ENCODE measurements around the gene CACYBP.

Gene CACYBP, protein sequence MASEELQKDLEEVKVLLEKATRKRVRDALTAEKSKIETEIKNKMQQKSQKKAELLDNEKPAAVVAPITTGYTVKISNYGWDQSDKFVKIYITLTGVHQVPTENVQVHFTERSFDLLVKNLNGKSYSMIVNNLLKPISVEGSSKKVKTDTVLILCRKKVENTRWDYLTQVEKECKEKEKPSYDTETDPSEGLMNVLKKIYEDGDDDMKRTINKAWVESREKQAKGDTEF

DNA sequence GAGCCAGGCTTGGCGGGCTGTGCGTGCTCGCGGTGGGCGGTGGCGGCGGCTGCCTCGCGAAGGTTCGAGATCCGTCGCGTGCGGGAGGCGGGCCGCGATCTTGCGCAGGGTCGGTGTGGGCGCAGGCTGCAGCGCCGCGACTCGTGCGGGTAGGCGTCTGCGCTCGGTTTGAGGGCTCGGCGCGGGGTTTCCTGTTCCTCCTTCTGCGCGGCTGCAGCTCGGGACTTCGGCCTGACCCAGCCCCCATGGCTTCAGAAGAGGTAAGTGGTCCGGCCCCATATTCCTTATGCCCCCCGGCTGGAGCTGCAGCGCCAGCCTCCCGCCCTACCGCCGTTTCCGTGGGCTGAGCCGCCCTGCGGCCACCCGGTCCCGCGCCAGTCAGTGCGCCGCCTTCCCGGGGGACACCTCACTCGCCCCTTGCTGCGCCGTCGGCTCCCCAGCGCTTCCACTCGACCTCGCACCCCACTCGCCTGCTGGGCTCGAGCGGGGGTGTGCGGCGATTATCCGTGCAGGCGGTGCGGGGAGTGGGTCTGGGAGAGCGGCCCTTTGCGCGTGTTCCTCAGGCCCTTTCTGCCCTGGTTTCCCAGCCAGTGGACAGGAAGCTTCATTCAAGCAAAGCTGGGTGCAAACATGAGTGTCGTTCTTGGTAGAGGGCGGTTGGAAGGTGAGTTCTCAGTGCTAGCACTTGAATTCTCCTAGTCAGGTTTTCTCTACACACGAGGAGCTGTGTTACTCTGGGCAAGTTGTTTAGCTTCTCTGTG, at the start of gene CACYBP:
Gene CACYBP (plus strand): TSS at position 12 of the 761 bp plus-strand sequence. CDS start 234 bp downstream, at position 246.
- DNase-seq (ENCODE audit: low spot score) = peak; percentile 47

DNA sequence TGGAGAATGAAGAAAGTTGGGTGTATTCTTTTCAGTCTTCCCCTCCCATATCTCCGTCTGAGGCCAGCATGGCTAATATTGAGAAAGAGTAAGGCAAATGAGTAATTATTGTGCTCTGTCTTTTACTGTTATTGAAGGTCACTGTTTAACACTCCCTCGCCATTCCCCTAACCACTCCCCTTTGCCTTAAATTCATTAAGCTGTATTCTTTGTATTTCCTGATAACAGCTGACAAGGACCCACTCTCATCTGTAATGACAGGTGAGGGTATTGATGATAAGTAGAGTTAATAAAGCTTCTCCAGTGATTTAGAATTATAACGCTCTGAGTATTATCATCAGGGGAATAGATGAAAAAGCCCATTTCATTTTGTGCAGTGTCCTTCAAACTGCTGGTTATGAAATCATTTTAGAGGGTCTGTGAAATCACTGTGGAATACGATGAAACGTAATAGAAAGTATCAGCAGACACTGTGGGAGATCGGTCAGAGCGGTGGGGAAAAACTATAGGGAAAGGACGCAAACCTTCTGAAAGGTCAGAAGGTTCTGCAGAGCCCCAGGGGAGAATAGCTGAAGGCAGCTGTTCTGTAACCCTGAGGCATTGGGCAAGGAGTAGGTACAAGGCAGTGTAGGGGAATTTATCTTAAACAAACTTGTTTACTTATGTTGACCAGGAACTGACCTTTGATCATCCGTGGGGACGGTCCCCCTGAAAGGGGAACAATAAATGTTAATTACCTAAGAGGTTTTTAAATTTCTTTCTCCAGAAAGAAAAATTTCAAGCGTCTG, 46.3 kb upstream of the CACYBP start:
- DNase-seq (ENCODE audit: low spot score) = no peak

DNA sequence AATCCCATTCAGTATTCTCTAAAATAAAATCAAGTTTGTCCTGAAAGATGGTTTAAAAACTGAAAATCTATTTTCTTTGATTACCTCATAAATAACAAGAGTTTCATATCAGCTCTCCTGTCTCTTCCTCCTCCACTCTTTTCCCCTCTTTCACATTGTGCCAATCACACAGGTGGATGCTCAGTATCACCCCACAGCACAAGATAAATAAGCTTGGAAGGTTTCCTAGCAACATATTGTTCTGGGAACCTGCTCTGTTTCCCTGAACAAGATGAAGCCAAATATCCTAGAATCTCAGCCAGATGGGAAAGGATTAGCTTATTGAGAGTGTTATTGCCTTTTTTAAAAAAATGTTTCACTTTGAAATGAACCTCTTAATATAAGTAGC, 45.7 kb upstream of the CACYBP start:
- DNase-seq (ENCODE audit: low spot score) = no peak

DNA sequence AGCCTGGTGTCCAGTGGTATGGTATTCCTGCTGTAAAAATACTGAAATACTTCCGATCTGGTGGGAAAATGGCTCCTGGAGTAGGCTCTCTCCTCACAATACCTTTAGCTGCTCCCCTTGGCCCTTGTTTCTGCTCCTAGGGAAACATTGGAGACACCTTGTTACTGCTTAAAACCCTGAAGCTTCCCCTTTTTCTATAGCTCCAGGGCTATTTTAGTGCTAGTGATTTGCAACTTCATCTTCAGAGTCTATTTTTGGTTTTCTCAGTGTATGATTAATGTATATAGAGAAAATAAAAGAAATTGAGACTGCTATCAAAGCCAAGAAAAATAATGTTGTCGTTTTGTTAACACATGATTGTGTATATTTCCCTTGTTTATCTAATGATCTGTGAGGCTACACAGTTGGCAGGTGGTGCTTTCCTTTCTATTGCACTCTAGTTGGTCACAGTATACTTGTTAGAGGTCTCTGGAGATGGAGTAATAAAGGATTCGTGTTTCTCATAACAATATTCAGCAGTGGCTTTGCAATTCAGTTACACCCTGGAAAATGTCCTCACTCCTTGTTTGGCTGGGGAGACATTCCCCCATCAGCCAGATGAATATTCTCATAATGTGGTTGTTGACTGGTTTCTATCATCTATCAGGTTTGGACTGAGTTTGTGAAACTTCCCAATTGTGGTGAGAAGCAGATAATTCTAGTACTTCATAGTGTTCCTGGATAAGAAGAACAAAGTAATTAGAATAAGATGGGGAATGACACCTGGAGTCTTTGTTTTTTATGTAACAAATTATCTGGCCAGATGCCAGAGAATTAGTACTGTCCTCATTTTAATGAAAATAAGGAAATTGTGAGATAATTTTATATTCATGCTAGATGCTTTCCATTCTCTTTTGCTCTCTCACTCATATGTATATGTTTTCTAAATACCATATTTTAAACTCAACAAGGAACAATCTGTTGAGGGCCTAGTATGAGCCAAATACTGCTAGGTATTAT, 44.8 kb upstream of the CACYBP start:
- DNase-seq (ENCODE audit: low spot score) = no peak

DNA sequence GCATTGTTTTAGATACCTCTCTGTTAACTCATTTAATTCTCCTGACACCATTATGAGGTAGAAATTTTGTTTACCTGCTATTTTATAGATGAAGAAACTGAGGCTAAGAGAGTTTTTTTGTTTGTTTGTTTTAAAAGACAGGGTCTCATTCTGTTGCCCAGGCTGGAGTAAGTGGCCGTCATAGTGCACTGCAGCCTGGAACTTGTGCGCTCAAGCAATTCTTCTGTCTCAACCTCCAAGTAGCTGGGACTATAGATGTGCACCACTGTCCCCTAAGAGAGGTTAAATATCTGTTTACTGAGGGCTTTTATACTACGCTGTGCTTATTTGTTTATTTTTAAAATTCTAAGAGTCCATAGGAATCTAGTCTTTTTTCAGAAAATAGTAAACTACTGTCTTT, 43.7 kb upstream of the CACYBP start:
- no peak for DNase-seq (ENCODE audit: low spot score)

DNA sequence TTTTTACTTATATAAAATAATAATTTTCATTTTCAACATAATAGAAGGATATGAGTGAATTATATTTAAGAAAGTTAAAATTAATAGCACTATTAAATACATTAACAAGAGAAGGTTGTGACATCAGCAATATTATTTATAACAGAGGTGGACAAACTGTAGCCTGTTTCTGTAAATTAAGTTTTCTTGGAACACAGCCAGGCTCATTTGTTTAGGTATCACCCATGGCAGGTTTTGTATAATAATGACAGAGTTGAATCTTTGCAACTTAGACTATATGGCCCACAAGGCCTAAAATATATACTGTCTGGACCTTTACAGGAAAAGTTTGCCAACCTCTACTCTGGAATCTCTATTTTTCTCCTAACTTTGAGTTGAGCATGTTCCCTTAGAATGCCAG, 42.8 kb upstream of the CACYBP start:
- no peak for DNase-seq (ENCODE audit: low spot score)

DNA sequence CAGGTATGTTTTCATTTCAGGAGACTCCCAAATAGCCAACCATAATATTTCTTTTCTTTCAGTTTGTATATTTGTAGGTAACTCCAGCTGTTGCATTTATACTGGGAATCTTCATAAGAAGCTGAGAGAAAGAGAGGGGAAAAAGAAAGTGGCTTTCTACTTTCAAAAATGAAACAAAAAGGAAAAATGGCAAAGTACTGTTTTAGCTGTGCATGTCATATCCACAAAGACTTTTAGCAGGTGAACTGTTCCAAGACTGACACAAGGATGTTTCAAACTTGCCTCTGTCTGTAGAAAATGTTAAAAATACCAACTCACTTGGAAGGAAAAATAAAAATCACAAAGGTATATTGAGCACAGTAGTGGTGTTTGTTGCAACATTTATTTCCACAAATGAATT, 41.9 kb upstream of the CACYBP start:
- no peak for DNase-seq (ENCODE audit: low spot score)

DNA sequence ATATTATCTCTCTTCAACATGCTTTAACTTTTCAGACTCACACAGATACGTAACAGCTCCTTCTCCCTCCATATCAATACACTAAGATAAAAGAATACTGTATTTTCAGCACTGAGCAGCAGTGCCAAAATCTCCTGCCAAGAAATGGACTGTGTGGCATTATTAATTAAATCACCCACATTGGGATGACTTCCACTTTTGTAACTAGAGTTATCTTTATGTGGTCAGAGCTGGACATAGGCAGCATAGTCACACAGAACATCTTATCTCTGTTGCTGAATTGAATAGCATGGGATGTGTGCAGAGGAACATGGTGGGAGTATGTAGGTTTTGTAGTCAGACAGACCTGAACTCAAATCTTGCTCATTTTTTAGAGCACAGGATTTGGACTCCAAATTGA, 41.4 kb upstream of the CACYBP start:
- DNase-seq (ENCODE audit: low spot score) = no peak

DNA sequence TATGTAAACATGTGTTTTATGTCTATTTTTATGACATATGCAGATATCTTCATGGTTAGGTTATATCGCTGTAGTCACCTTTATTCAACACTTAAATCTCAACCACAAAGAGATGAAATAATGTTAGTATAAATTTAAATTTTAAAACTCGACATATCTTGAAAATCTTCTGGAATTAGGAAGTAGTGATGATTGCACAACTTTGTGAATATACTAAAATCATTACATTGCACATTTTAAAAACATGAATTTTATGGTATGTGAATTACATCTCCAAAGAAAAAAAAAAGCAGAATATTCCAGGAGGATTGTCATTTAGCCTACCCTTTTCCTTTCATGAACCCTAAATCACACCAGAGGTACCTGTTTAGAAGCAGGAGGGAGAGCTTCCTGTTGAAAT, 39.4 kb upstream of the CACYBP start:
- no peak for DNase-seq (ENCODE audit: low spot score)

DNA sequence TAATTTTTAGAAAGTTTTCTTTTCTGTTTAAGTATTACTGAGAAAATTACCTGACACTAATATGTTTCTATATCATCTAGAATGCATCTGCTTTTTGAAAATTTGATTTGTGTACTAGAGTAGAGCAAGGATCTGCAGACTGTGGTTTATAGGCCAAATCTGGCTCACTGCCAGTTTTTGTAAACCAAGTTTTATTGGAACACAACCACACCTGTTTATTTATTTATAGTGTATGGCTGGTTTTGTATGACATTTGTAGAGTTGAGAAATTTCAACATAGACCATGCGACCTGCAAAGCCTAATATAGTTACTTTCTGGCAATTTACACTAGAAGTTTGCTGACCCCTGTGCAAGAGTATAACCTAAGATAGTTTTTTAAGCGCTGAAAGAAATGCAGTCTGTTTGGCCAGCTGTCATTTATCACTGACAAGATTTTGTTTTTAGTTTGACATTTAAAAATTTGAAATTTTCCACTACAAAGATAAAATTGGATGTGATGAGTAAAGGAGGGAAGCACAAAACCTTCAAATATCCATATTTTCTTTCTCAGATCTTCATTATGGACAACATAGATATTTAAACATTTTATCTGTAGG, 36.1 kb upstream of the CACYBP start:
- no peak for DNase-seq (ENCODE audit: low spot score)

DNA sequence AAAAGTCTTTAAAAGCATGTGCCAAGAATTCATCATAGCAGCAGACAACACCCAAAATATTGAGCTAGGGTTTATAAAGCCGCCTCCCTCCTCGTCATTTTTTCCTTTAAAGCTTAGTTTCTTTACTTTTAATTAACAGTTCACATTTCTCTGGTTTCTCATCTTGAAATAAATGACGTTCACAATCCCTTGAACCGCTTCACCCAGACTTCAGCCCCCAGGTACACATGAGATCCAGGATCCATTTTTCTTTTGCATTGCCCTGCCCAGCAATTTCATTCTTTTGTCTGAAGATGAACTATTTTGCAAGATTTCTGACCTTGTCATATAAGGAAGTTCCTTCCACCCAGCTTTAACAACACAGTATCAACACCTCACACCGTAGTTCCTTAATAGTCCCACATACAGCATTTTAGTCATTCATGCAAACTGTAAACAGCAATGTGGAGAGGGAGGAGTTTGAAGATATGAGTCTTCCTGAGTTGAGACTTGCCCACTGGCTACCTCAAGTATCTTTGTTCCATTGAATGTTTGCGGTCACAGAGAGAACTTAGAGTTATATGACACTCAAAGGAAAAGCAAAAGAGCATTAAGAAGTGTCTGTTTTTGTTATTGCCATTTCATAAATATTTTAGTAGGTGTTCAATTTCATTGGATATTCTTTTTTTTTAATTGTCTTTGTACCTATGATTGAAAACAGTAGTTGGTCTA, 35.3 kb upstream of the CACYBP start:
- DNase-seq (ENCODE audit: low spot score) = no peak

DNA sequence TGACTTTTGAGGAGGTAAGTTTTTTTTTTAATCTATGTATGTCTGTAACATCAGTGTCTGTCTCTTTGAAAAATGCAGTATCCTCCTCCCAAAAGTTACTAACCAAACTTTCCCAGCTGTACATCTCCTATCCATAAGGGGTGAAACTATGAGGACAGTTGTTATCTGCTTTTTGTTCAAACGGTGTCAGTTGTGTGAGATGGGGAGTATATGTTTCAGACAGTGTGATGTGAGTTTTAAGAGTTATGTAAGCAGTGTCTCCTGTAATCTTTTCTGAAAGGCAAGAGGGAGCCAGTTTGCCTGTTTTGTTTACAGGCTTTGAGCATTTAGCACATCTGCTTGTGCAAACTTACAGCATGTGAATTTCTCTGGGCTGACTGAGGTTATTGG, 34.8 kb upstream of the CACYBP start:
- DNase-seq (ENCODE audit: low spot score) = no peak

DNA sequence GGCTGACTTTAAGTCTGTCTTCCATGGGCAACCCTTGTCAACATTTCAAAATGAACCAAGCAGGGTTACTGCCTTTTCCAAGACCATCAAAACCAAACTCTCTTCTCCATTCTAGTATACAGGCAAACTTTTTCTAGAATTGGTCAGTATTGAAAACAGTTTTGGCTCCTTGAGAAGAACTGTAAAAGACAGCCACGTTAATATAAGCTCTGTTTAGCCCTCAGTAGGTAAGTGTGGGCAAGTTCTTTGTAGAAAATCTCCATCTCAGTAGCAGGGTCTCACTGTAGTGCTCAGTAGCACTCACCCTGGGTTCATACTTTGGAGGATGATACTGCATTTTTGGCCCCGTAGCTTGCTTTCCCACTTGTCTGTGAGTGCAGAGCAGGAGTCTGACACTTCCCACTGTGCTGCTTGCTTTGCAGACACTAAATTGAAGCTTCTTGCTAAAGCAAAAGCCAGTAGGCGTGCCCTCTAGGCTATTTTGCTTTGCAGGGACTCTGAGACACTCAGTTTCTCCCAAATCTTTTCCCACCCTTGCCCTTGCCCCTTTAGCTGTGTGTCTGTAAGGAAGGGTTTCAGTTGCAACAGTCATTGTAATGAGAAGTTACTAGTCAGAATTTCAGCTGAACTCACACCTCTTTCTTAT, 34.3 kb upstream of the CACYBP start:
- peak; percentile 64 for DNase-seq (ENCODE audit: low spot score)

DNA sequence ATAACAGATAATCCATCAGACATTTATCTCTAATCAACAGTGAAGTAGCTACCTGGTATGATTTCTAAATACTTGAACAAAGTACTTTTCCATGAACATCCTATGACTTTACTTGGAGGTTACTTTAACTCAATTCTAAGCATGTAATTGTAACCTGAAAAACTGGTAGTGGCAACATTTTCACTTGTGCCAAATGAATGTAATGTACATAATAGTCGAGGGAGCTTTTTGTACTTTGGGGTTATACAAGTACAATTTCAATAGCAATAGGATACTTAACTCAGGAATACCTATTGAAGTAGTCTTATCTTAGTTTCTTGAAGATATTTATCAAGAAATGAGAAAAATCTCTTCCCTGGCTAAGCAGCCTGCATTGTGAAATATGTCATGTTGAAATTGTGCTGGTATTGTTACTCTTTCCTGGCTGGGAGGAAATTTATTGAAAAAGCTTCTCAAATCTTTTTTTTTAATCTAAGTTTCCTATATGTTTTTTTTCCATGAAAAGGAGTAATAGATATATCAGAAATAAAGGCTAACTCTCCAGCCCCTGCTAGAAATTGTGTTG, 33.7 kb upstream of the CACYBP start:
- no peak for DNase-seq (ENCODE audit: low spot score)

DNA sequence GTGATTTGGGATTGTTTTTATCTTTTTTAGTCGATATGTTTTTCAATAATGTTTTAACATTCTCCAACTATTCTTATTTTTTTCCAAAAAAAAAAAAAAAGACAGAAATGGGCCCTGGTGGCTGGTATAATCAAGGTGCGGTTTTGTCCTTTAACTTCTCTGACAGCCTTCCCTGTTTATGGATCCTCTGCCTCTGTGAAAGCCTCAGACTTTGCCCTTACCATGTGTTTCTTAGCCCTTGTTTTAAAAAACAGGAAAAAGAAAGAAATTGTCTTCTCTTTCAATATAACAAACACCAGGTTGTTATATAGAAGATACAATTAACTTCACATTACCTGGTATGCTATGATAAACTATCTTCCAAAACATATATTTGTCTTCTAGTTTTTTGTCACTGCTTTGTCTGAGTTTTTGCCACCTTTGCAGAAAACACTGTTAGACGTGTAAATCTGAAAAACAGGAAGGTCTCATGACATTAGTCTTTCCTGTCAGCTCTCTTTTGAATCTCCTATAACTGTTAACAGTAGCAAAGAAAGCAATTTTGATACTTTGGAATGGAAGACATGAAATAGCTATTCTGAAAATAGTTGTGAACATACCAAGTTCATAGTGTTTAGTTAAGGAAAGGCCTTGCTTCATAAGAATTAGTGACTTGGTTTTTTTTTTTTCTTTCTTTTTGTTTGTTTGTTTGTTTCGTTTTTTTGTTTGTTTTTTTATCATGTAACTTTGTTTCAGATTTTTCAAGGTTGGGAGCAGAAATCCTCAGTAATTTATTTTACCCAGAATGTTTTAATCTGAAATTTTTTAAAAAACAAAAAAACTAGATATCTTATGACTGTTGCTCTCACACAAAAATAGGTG, 31.7 kb upstream of the CACYBP start:
- DNase-seq (ENCODE audit: low spot score) = no peak

DNA sequence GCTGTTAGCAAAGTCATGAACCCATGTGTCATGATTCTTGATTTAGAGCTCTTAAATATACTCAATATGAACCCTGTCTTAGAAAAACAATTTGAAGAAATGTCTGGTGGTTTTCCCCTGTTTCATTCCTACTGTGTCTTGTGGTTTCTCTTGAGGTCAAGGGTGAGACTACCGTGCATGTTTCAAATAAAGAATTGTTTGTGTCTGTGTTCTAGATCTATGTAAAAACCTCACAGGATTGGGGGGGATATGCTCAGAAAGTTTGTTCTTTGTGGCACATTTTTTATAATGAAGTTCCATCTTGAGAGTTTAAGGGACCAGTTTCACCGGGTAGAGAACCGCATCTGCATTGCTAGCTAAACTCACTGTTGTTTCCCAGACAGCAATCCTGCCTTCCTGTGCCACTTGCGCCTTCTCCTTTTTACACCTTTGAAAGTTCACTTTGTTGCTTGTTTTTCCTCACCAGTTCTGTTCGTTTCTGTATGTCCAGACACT, 30.9 kb upstream of the CACYBP start:
- DNase-seq (ENCODE audit: low spot score) = no peak

DNA sequence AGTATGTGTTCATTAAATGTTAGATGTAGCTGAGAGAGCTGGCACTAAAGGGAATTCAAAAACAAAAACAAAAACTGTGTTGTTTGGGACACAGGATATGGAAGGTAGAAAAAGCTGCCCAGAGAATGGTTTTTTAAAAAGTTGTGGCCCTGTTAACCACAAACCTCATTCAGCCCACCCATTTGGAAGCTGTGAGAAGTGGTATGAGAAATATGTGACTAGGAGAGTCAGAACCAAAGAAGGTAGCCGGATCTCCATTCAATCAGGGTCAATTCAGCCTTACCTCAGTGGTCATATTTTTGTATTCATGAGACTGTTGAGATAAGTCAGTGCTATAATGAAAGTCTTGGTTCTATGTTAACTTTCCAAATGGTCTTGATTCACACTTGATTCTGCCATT, 29.8 kb upstream of the CACYBP start:
- no peak for DNase-seq (ENCODE audit: low spot score)

DNA sequence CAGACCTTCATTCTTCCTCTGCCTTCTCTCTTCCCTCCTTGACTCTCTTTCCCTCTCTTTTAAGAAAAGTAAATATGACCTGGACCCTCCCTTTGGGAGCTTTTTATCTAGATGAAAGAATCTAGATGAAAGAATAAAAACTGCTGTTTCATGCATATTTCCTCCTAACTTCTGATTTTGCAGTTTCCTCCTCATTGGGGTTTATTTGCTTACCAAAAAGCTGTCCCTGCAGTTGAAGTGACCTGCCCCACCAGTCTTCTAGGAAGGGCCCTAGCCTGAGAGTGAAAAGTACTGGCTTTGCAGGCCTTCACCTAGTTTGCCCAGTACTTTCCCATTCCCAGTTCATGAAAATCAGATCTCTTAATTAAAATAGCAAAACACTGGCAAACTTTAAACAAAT, 28.3 kb upstream of the CACYBP start:
- DNase-seq (ENCODE audit: low spot score) = no peak

DNA sequence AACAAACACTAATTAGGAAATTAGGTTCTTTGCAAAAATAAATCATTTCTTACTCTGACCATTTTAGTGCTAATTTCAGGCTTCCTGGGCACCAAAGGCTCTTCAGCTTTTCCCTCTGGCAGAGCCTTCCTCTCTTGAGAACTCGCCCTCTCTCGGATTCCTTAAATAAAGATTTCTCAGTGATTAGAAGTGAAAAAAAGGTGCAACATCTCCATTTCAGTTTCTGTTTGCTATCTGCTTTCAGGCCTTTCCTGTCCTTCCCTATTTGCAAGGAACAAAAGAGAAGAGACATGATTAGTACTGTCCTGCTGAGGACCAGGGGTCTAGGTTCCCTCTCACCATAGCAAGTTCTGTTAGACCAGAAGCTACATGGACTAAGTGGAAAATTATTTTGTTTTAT, 27.8 kb upstream of the CACYBP start:
- no peak for DNase-seq (ENCODE audit: low spot score)
